K562 (cell line): Measurements from ENCODE around the gene FLII. TPM values are rescaled to one million over a fixed set of nuclear protein-coding genes. Genes with fewer than 3 reads are reported as not detected.

ENCODE experiments used
- CC2D1A ChIP-seq: fragments of 450-650 bp; IDR thresholded peaks from 2 replicates; pipeline ENCODE4 v1.6.1; 2017; ENCODE audit warnings: mild to moderate bottlenecking
- CEBPG ChIP-seq, 3 experiments: fragments of 200-800 bp in 1 of 3; sonication (Bioruptor generic) in 1 of 3; sonication (generic) in 1 of 3; formaldehyde crosslinking in 1 of 3; IDR thresholded peaks in 2 of 3; conservative IDR thresholded peaks in 1 of 3; 2 replicates each; pipeline versions ENCODE4 v1.6.1 to v1.8.0; 2016 to 2022; ENCODE audit warnings: missing compliant biosample characterization in 2 of 3, missing genetic modification characterization in 2 of 3, mild to moderate bottlenecking in 1 of 3, missing genetic modification reagents in 1 of 3
- ERF ChIP-seq: fragments of 450-650 bp; formaldehyde crosslinking; IDR thresholded peaks from 2 replicates; pipeline ENCODE4 v1.4.0; 2020; ENCODE audit warnings: mild to moderate bottlenecking, mixed read lengths
- GATAD2B ChIP-seq: fragments of 450-650 bp; IDR thresholded peaks from 2 replicates; pipeline ENCODE4 v1.6.1; 2017; ENCODE audit warnings: mild to moderate bottlenecking, borderline replicate concordance
- ILK ChIP-seq: fragments of 450-650 bp; IDR thresholded peaks from 2 replicates; pipeline ENCODE4 v1.6.1; 2016; ENCODE audit warnings: missing genetic modification characterization, low read depth, mild to moderate bottlenecking, missing compliant biosample characterization, moderate library complexity, borderline replicate concordance
- NONO ChIP-seq, 2 experiments: fragments of 200-400 bp in 1 of 2; fragments of 450-650 bp in 1 of 2; formaldehyde crosslinking in 1 of 2; IDR thresholded peaks; 2 replicates each; pipeline ENCODE4 v1.6.1; 2017; ENCODE audit warnings: low read depth in 2 of 2, mild to moderate bottlenecking in 2 of 2, moderate library complexity in 2 of 2, low read length in 1 of 2
- RB1 ChIP-seq: fragments of 450-650 bp; IDR thresholded peaks from 2 replicates; pipeline ENCODE4 v1.6.1; 2017; ENCODE audit warnings: low read depth, mild to moderate bottlenecking
- RBBP5 ChIP-seq: fragments of 200-600 bp; sonication (generic); IDR thresholded peaks from 2 replicates; pipeline ENCODE4 v1.6.1; 2012; ENCODE audit warnings: borderline replicate concordance, mild to moderate bottlenecking, low read length, control low read depth, inconsistent platforms; ENCODE audit not compliant: insufficient read depth, poor library complexity, severe bottlenecking
- RBM25 ChIP-seq: fragments of 200-400 bp; formaldehyde crosslinking; IDR thresholded peaks from 2 replicates; pipeline ENCODE4 v1.6.1; 2018; ENCODE audit warnings: low read length, low read depth, moderate library complexity; ENCODE audit not compliant: severe bottlenecking
- RUNX1 ChIP-seq: sonication (generic); IDR thresholded peaks from 2 replicates; pipeline ENCODE4 v1.6.1; 2016; ENCODE audit warnings: antibody characterized with exemption, low read depth
- SAP30 ChIP-seq: fragments of 200-600 bp; sonication (generic); IDR thresholded peaks from 2 replicates; pipeline ENCODE4 v1.6.1; 2012; ENCODE audit warnings: borderline replicate concordance, low read depth, mild to moderate bottlenecking, moderate library complexity, low read length, control low read depth, inconsistent platforms; ENCODE audit not compliant: insufficient read depth, poor library complexity, severe bottlenecking
- SIN3B ChIP-seq: fragments of 450-650 bp; IDR thresholded peaks from 2 replicates; pipeline ENCODE4 v1.6.1; 2017; ENCODE audit warnings: low read depth, mild to moderate bottlenecking, moderate library complexity
- SMAD4 ChIP-seq: fragments of 250-450 bp; sonication (Bioruptor Pico); conservative IDR thresholded peaks from 2 replicates; pipeline ENCODE4 v1.8.0; 2021; ENCODE audit warnings: inconsistent platforms, mild to moderate bottlenecking, moderate library complexity
- TAF1 ChIP-seq: IDR thresholded peaks from 2 replicates; pipeline ENCODE4 v1.6.1; 2011; ENCODE audit warnings: mild to moderate bottlenecking, low read length, moderate library complexity; ENCODE audit not compliant: insufficient read depth, control insufficient read depth, severe bottlenecking; ENCODE audit errors: extremely low read depth
- ZBTB17 ChIP-seq: fragments of 450-650 bp; formaldehyde crosslinking; IDR thresholded peaks from 2 replicates; pipeline ENCODE4 v1.4.0; 2020; ENCODE audit warnings: mild to moderate bottlenecking
- ZNF324 ChIP-seq: fragments of 250-450 bp; sonication (Bioruptor Pico); IDR thresholded peaks from 2 replicates; pipeline ENCODE4 v1.4.0; 2020; ENCODE audit warnings: mild to moderate bottlenecking
- polyA plus RNA-seq, 8 experiments: library from polyadenylated mRNA; depleted of rRNA in 4 of 8; stranded (reverse) in 5 of 8; unstranded in 3 of 8; fragments of >200 nt; fragmentation: Nextera tagmentation in 2 of 8; fragmentation: Illumina TruSeq in 1 of 8; extraction: Ambion mirVana in 2 of 8; extraction: Trizol in 1 of 8; gene quantifications; 2 replicates each; pipeline versions ENCODE4 v1.2.1 to v1.2.3, GENCODE V29; 2011 to 2014; ENCODE audit warnings: inconsistent platforms in 1 of 8, missing spikeins in 1 of 8
- total RNA-seq, 7 experiments: library from RNA; depleted of rRNA in 6 of 7; stranded (reverse); fragments of >200 nt in 6 of 7; fragmentation: Illumina TruSeq in 2 of 7; extraction: Trizol in 2 of 7; gene quantifications; 2 replicates each; pipeline versions ENCODE4 v1.2.1 to v1.2.3, GENCODE V29; 2011 to 2021; ENCODE audit warnings: low replicate concordance in 1 of 7
- TF ChIP-seq, protein P1 (sequence below): fragments of 200-800 bp; sonication (Bioruptor generic); IDR thresholded peaks from 2 replicates; pipeline ENCODE4 v1.6.1; 2017; ENCODE audit warnings: missing genetic modification characterization, missing compliant biosample characterization
- TF ChIP-seq, protein P2 (sequence below), 3 experiments: fragments of 200-800 bp in 1 of 3; fragments of 250-450 bp in 1 of 3; fragments of 450-650 bp in 1 of 3; sonication (Bioruptor Pico) in 1 of 3; sonication (Bioruptor generic) in 1 of 3; formaldehyde crosslinking in 1 of 3; IDR thresholded peaks; 2 replicates each; pipeline versions ENCODE4 v1.6.1 to v1.8.0; 2016 to 2022; ENCODE audit warnings: mild to moderate bottlenecking in 2 of 3, missing genetic modification characterization in 2 of 3, missing compliant biosample characterization in 1 of 3, moderate library complexity in 1 of 3
- TF ChIP-seq, protein P3 (sequence below): fragments of 450-650 bp; IDR thresholded peaks from 2 replicates; pipeline ENCODE4 v1.6.1; 2014; ENCODE audit warnings: low read depth, mild to moderate bottlenecking, moderate library complexity, borderline replicate concordance

The FLII gene
- total and polyA plus RNA-seq, 9 of the 15 experiments (the other 6 are each of a cell fraction or from before 2014, with no cell fraction given): 11.7 to 126 (median 82.5) TPM

DNA sequence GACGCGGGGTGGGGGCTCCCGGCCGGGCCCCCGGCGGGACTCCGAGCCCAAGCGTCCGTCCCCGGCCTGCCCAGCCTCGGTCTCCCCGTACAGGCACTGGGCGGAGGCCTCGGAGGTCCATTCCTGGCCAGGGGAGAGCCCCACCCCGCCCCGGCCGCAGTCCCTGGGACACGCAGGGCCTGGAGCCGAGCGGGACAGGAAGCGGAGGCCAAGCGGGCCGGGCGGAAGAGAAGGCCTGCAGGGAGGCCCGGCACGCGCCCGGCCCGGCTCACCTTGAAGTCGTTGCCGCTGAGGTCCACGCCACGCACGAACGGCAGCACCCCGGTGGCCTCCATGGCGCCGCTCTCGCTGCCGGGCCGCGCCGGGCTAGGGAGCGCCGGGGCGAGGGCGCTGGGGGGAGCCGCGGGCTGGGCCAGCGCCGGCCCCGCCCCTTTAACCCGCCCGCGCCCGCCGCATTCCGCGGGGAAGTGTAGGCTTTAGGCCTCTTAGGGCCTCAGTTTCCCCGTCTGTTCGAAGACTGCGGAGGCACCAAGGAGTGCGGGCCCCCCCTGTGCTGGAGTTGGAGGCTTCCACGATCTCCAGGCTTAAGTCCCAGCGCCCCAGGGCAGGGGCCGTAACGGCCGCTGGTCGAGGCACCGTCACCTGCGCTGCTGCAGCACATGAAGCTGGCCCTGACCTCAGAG is at the start of gene FLII (continued):
- TF ChIP-seq NONO (IDR thresholded peaks at IDR 0.05; ENCODE audit: low read depth in 2 of 2, low read length in 1 of 2) (0 out of 4 replicates have a peak, but pooled peaks of 1 of the 2 experiments have one; percentile 46), SMAD4 (peak; percentile 17; the same call in 1 of the 2 replicates), GATAD2B (peak; percentile 82), RBBP5 (no peak), ERF (CRISPR knock-in tag) (no peak), CEBPG (CRISPR knock-in tag; IDR thresholded peaks at IDR 0.05) (no peak), CEBPG (tag; conservative IDR thresholded peaks at IDR 0.05 in 1 of 2, IDR thresholded peaks at IDR 0.05 in 1 of 2) (no peak), ZBTB17 (peak; percentile 35; the same call in 1 of the 2 replicates), RUNX1 (no peak), SAP30 (peak; percentile 58), SIN3B (0 out of 2 replicates have a peak, but pooled peaks have one; percentile 46), TAF1 (no peak), ILK (tag) (no peak), RBM25 (no peak), RB1 (peak; percentile 30; the same call in 1 of the 2 replicates), CC2D1A (no peak), ZNF324 (no peak)
- TF ChIP-seq, protein P1, sequence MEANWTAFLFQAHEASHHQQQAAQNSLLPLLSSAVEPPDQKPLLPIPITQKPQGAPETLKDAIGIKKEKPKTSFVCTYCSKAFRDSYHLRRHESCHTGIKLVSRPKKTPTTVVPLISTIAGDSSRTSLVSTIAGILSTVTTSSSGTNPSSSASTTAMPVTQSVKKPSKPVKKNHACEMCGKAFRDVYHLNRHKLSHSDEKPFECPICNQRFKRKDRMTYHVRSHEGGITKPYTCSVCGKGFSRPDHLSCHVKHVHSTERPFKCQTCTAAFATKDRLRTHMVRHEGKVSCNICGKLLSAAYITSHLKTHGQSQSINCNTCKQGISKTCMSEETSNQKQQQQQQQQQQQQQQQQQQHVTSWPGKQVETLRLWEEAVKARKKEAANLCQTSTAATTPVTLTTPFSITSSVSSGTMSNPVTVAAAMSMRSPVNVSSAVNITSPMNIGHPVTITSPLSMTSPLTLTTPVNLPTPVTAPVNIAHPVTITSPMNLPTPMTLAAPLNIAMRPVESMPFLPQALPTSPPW (CRISPR knock-in tag): peak; percentile 92
- TF ChIP-seq, protein P2, sequence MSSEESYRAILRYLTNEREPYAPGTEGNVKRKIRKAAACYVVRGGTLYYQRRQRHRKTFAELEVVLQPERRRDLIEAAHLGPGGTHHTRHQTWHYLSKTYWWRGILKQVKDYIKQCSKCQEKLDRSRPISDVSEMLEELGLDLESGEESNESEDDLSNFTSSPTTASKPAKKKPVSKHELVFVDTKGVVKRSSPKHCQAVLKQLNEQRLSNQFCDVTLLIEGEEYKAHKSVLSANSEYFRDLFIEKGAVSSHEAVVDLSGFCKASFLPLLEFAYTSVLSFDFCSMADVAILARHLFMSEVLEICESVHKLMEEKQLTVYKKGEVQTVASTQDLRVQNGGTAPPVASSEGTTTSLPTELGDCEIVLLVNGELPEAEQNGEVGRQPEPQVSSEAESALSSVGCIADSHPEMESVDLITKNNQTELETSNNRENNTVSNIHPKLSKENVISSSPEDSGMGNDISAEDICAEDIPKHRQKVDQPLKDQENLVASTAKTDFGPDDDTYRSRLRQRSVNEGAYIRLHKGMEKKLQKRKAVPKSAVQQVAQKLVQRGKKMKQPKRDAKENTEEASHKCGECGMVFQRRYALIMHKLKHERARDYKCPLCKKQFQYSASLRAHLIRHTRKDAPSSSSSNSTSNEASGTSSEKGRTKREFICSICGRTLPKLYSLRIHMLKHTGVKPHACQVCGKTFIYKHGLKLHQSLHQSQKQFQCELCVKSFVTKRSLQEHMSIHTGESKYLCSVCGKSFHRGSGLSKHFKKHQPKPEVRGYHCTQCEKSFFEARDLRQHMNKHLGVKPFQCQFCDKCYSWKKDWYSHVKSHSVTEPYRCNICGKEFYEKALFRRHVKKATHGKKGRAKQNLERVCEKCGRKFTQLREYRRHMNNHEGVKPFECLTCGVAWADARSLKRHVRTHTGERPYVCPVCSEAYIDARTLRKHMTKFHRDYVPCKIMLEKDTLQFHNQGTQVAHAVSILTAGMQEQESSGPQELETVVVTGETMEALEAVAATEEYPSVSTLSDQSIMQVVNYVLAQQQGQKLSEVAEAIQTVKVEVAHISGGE (CRISPR knock-in tag; IDR thresholded peaks at IDR 0.05): 0 out of 6 replicates have a peak, but pooled peaks of 1 of the 3 experiments have one; percentile 17
- TF ChIP-seq, protein P3, sequence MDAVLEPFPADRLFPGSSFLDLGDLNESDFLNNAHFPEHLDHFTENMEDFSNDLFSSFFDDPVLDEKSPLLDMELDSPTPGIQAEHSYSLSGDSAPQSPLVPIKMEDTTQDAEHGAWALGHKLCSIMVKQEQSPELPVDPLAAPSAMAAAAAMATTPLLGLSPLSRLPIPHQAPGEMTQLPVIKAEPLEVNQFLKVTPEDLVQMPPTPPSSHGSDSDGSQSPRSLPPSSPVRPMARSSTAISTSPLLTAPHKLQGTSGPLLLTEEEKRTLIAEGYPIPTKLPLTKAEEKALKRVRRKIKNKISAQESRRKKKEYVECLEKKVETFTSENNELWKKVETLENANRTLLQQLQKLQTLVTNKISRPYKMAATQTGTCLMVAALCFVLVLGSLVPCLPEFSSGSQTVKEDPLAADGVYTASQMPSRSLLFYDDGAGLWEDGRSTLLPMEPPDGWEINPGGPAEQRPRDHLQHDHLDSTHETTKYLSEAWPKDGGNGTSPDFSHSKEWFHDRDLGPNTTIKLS: peak; percentile 22; the same call in 1 of the 2 replicates
